Endodermal cell (in vitro differentiated cells): ENCODE results near the gene PAIP1. TPM values are rescaled to one million over a fixed set of nuclear protein-coding genes. Genes with fewer than 3 reads are reported as not detected.
"Not testable (repeated sequence)": the region's sequence is repeated elsewhere in the genome, so short reads cannot be mapped to it uniquely, and the experiment has no call there.

Experiments used
- DNase-seq: peaks from one replicate; pipeline ENCODE4 v3.0.0-alpha.2; 2017
- H3K27ac ChIP-seq: 2 replicates; pipeline ENCODE4 v1.5.1; 2013; ENCODE audit warnings: mild to moderate bottlenecking, low read depth, low read length, moderate library complexity
- H3K27me3 ChIP-seq: 2 replicates; pipeline ENCODE4 v1.6.1; 2013; ENCODE audit warnings: mild to moderate bottlenecking, low read length, moderate library complexity; ENCODE audit not compliant: insufficient read depth, control insufficient read depth, poor library complexity, severe bottlenecking
- H3K36me3 ChIP-seq: 2 replicates; pipeline ENCODE4 v1.7.0; 2013; ENCODE audit warnings: mild to moderate bottlenecking, low read length, moderate library complexity; ENCODE audit not compliant: control insufficient read depth, insufficient read depth
- H3K4me1 ChIP-seq: one replicate; pipeline ENCODE4 v1.7.0; 2013; ENCODE audit warnings: low read length; ENCODE audit not compliant: control insufficient read depth, insufficient read depth
- H3K4me3 ChIP-seq: 2 replicates; pipeline ENCODE4 v1.5.1; 2013; ENCODE audit warnings: mild to moderate bottlenecking, low read length, moderate library complexity
- H3K9ac ChIP-seq: 2 replicates; pipeline ENCODE4 v1.6.1; 2013; ENCODE audit warnings: mild to moderate bottlenecking, low read length, moderate library complexity; ENCODE audit not compliant: poor library complexity, severe bottlenecking; ENCODE audit errors: extremely low read depth
- H3K9me3 ChIP-seq: 2 replicates; pipeline ENCODE4 v1.6.1; 2013; ENCODE audit warnings: mild to moderate bottlenecking, low read length, moderate library complexity; ENCODE audit not compliant: control insufficient read depth
- H3K27ac Mint-ChIP-seq: 2 replicates; pipeline ENCODE4 v1.8.0; 2020; ENCODE audit warnings: mixed read lengths
- H3K27me3 Mint-ChIP-seq: 2 replicates; pipeline ENCODE4 v1.8.0; 2021; ENCODE audit warnings: mild to moderate bottlenecking, mixed read lengths; ENCODE audit not compliant: insufficient read depth
- H3K36me3 Mint-ChIP-seq: 2 replicates; pipeline ENCODE4 v1.8.0; 2020; ENCODE audit warnings: low read depth, mixed read lengths
- H3K4me1 Mint-ChIP-seq: 2 replicates; pipeline ENCODE4 v1.8.0; 2020; ENCODE audit warnings: mixed read lengths
- H3K4me3 Mint-ChIP-seq: 2 replicates; pipeline ENCODE4 v1.8.0; 2020; ENCODE audit warnings: mild to moderate bottlenecking, moderate library complexity, mixed read lengths
- H3K9me3 Mint-ChIP-seq: 2 replicates; pipeline ENCODE4 v1.8.0; 2020; ENCODE audit warnings: mild to moderate bottlenecking, mixed read lengths
- WGBS, 2 experiments: methylation state at CpG; one replicate each; pipeline versions ENCODE4 v1.1.5 to v1.1.7; 2013; ENCODE audit warnings: missing lambda C conversion rate in 2 of 2, mixed read lengths in 1 of 2; ENCODE audit not compliant: insufficient coverage in 1 of 2, insufficient read length in 1 of 2; 5-methylcytosine and 5-hydroxymethylcytosine counted together
- total RNA-seq, 2 donors: library from RNA; stranded (reverse); fragmentation: NEBNext Ultra II Directional in 1 of 2; extraction: Animal tissue kit (Norgen Biotek cat#: 25700) in 1 of 2; gene quantifications; 2 replicates in 1 of 2; 3 replicates in 1 of 2; pipeline ENCODE4 v1.2.1, GENCODE V29; 2021
- TF ChIP-seq, protein P1 (sequence below): fragments of 200-600 bp; sonication (generic); conservative IDR thresholded peaks from 2 replicates; pipeline ENCODE4 v1.5.0; 2021; ENCODE audit warnings: antibody characterized with exemption, mild to moderate bottlenecking

The PAIP1 gene
- total RNA-seq, 2 donors from 2014 or later = 115 to 118 TPM

DNA sequence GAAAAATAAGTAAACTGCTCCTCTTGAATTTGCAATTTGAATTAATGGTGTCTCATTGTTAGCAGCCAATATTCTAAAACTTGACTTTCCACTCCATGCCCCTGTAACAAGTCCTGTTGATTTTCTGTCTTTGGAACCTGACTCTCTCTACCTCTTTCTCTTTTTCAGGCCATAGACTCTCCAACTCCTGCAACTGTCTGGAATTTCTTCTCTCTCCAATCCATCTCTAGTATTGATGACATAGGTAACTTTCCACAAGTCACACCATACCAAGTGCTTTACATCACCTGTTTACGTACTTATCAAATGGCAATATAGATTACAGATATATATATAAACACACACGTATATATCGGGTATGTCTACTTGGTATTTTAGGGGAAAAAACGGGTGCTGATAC, 42.9 kb downstream of the PAIP1 start:
- H3K4me3 ChIP-seq = peak overlapping the region; percentile 94
- 32% methylated on average over 3 of the region's 4 CpGs; no CpG with 5 or more reads in 1 of the 2 experiments for WGBS, 2 experiments
- peaks cover 2% of the 10 kb centered on the region for H3K27me3 Mint-ChIP-seq
- TF ChIP-seq, protein P1, sequence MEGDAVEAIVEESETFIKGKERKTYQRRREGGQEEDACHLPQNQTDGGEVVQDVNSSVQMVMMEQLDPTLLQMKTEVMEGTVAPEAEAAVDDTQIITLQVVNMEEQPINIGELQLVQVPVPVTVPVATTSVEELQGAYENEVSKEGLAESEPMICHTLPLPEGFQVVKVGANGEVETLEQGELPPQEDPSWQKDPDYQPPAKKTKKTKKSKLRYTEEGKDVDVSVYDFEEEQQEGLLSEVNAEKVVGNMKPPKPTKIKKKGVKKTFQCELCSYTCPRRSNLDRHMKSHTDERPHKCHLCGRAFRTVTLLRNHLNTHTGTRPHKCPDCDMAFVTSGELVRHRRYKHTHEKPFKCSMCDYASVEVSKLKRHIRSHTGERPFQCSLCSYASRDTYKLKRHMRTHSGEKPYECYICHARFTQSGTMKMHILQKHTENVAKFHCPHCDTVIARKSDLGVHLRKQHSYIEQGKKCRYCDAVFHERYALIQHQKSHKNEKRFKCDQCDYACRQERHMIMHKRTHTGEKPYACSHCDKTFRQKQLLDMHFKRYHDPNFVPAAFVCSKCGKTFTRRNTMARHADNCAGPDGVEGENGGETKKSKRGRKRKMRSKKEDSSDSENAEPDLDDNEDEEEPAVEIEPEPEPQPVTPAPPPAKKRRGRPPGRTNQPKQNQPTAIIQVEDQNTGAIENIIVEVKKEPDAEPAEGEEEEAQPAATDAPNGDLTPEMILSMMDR = no peak
- peaks cover 18% of the 10 kb centered on the region for H3K4me1 Mint-ChIP-seq
- H3K9me3 Mint-ChIP-seq = peaks cover 20% of the 10 kb centered on the region
- H3K27ac ChIP-seq = no peak overlapping the region
- H3K27ac Mint-ChIP-seq = no peak overlapping the region
- H3K36me3 ChIP-seq = peaks cover 3% of the 10 kb centered on the region
- H3K4me1 ChIP-seq = no peaks in the 10 kb centered on the region
- peaks cover 12% of the 10 kb centered on the region for H3K9me3 ChIP-seq
- peak overlapping the region; percentile 95 for H3K9ac ChIP-seq
- peak overlapping the region; percentile 85 for H3K4me3 Mint-ChIP-seq
- no peak for DNase-seq
- H3K27me3 ChIP-seq = no peaks in the 10 kb centered on the region
- H3K36me3 Mint-ChIP-seq = peaks cover 24% of the 10 kb centered on the region

DNA sequence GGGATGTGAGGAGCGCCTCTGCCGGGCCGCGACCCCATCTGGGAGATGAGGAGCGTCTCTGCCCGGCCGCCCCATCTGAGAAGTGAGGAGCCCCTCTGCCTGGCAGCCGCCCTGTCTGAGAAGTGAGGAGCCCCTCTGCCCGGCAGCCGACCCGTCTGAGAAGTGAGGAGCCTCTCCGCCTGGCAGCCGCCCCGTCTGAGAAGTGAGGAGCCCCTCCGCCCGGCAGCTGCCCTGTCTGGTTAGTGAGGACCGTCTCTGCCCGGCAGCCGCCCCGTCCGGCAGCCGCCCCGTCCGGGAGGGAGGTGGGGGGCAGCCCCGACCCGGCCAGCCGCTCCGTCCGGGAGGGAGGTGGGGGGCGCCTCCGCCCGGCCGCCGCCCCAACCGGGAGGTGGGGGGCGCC, 45.8 kb downstream of the PAIP1 start:
- peaks cover 18% of the 10 kb centered on the region for H3K4me1 Mint-ChIP-seq

DNA sequence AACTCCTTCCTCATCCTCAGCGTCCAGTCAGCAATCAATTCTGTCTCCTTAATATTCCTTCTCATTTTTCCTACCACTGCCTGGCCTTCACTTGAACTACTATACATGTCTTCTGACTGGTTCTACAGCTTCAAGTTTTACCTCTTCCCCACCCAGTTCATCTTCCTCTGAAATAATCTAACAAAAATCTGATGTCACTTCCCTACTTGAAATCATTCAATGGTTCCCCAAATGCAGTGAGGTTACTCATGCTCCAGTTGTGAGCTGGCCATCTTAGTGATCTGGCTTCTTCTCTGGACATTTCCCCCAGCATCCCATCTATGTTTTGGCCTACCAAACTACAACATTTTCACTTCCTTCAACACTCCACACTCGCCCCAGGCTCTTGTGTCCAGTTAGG, 58.3 kb downstream of the PAIP1 start:
- no peaks in the 10 kb centered on the region for H3K36me3 Mint-ChIP-seq
- Histone ChIP-seq H3K9ac (no peak overlapping the region), H3K27me3 (no peaks in the 10 kb centered on the region), H3K36me3 (peaks cover 5% of the 10 kb centered on the region), H3K9me3 (no peaks in the 10 kb centered on the region), H3K27ac (no peak overlapping the region), H3K4me1 (no peaks in the 10 kb centered on the region), H3K4me3 (no peak overlapping the region)
- peaks cover 3% of the 10 kb centered on the region for H3K4me1 Mint-ChIP-seq
- no peak overlapping the region for H3K27ac Mint-ChIP-seq
- TF ChIP-seq, protein P1 = no peak
- H3K4me3 Mint-ChIP-seq = no peak overlapping the region
- H3K9me3 Mint-ChIP-seq = no peaks in the 10 kb centered on the region
- H3K27me3 Mint-ChIP-seq = no peaks in the 10 kb centered on the region
- no peak for DNase-seq
- 93 to 100% methylated on average over 1 to 2 of the region's 2 CpGs for WGBS, 2 experiments

More for the DNA sequence above, 45.8 kb downstream of the PAIP1 start:
- H3K36me3 ChIP-seq = peaks cover 20% of the 10 kb centered on the region
- H3K27ac ChIP-seq, H3K27me3 ChIP-seq, H3K4me3 ChIP-seq, H3K4me1 ChIP-seq, H3K4me3 Mint-ChIP-seq, DNase-seq, H3K27me3 Mint-ChIP-seq, H3K9ac ChIP-seq, H3K27ac Mint-ChIP-seq: not testable (repeated sequence)
- Mint-ChIP-seq H3K9me3 (peaks cover 22% of the 10 kb centered on the region), H3K36me3 (peaks cover 36% of the 10 kb centered on the region)
- WGBS, 2 experiments = 90 to 94% methylated on average over 2 to 29 of the region's 36 CpGs
- H3K9me3 ChIP-seq = peaks cover 12% of the 10 kb centered on the region
